ENCODE results near the gene E2F1.
"Not testable (repeated sequence)": the region's sequence is repeated elsewhere in the genome, so short reads cannot be mapped to it uniquely, and the experiment has no call there.

Gene E2F1

GRCh38 chr20:33635341-33635740 lies 50.8 kb downstream of the E2F1 start:
- DNase-seq = no peak

GRCh38 chr20:33631910-33632309 lies 54.3 kb downstream of the E2F1 start:
- DNase-seq = not testable (repeated sequence)

GRCh38 chr20:33630507-33630906 lies 55.7 kb downstream of the E2F1 start:
- DNase-seq = no peak

GRCh38 chr20:33629979-33630378 lies 56.2 kb downstream of the E2F1 start:
- no peak for DNase-seq

- no peak for DNase-seq
Measured at GRCh38 chr20:33629533-33629932, 56.7 kb downstream of the E2F1 start.

GRCh38 chr20:33627577-33628216 lies 58.5 kb downstream of the E2F1 start:
- no peak for DNase-seq

GRCh38 chr20:33626190-33626589 lies 60.0 kb downstream of the E2F1 start:
- no peak for DNase-seq
